ENCODE measurements around the gene CALHM4.

DNA sequence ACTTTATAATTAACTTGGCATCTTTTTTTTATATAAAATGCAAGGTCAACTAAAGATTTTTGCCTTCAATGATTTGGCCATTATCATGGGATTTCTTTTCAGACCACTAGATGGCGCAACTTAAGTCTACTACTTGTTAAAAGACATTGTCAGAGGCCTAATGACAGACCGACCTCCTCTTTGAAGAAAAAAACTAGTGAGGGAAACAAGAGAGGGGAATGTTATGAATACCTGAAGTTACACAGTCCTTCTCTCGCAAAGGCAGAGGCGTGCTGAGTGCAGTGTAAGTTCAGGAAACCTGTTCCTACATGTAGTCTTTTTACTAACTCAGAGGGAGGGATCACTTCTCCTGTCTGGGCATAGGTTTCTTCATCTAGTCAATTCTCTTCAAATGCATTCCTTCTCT is 17.3 kb upstream of the CALHM4 start:
- TF ChIP-seq RARB (CRISPR knock-in tag; IDR thresholded peaks at IDR 0.05) (no peak), REST (IDR thresholded peaks at IDR 0.05) (no peak)
- TF ChIP-seq, protein P1, sequence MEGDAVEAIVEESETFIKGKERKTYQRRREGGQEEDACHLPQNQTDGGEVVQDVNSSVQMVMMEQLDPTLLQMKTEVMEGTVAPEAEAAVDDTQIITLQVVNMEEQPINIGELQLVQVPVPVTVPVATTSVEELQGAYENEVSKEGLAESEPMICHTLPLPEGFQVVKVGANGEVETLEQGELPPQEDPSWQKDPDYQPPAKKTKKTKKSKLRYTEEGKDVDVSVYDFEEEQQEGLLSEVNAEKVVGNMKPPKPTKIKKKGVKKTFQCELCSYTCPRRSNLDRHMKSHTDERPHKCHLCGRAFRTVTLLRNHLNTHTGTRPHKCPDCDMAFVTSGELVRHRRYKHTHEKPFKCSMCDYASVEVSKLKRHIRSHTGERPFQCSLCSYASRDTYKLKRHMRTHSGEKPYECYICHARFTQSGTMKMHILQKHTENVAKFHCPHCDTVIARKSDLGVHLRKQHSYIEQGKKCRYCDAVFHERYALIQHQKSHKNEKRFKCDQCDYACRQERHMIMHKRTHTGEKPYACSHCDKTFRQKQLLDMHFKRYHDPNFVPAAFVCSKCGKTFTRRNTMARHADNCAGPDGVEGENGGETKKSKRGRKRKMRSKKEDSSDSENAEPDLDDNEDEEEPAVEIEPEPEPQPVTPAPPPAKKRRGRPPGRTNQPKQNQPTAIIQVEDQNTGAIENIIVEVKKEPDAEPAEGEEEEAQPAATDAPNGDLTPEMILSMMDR (IDR thresholded peaks at IDR 0.05), result peak; percentile 67
